Measurements from ENCODE around the gene ABO.
"Not testable (repeated sequence)": the region's sequence is repeated elsewhere in the genome, so short reads cannot be mapped to it uniquely, and the experiment has no call there.

The ABO gene

DNA sequence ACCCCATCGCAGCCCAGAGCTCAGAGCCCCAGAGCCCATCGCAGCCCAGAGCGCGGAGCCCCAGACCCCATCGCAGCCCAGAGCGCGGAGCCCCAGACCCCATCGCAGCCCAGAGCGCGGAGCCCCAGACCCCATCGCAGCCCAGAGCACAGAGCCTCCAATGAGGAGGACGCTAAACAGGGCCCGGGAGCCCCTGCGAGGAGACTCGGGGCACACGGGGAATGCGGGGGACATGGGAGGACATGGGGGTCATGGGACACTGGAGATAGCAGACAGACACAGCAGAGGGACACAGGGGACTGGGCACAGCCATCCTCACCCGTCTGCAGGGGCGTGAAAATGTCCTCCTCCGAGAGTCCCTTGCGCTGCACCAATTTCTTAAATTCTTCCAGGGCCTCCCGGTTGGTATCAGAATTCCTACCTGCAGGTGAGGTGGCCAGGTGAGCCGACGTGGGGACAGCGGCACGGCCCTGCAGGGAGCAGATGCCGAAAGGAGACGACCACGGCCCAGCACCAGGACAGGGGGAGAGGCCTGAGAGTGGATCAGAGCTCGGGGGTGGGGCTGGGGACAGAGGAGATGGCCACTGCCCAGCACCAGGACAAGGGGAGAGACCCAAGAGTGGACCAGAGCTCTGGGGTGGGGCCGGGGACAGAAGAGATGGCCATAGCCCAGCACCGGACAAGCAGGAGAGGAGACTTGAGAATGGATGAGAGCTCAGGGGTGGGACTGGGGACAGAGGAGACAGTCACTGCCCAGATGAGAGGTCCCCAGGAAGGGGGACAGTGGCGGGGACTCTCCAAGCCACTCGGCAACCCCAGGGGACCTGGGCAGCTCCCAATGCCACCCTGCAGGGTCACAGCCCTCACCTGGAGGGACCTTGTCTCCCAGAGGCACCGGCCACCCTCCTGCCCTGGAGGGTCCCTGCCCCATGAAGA is 68.7 kb downstream of the ABO start:
- H3K4me1 ChIP-seq (ENCODE audit: insufficient read depth, low read length, poor library complexity, severe bottlenecking), result no peaks in the 10 kb centered on the region

GRCh38 chr9:133205481-133205887 is 69.5 kb downstream of the ABO start:
- H3K4me1 ChIP-seq (ENCODE audit: insufficient read depth, low read length, poor library complexity, severe bottlenecking); H3K79me2 ChIP-seq (ENCODE audit: insufficient read depth, low read length); H3K9ac ChIP-seq (ENCODE audit: low read depth, low read length, poor library complexity, severe bottlenecking); H4K20me1 ChIP-seq (ENCODE audit: insufficient read depth, low read length, poor library complexity, severe bottlenecking); H2AFZ ChIP-seq (ENCODE audit: low read length); H3K4me3 ChIP-seq (ENCODE audit: low read length, poor library complexity, severe bottlenecking); H3K4me2 ChIP-seq (ENCODE audit: low read depth, low read length, poor library complexity, severe bottlenecking); H3K27me3 ChIP-seq (ENCODE audit: insufficient read depth, low read length, poor library complexity, severe bottlenecking); H3F3A ChIP-seq (ENCODE audit: low read depth); H3K9me3 ChIP-seq (ENCODE audit: insufficient read depth, low read depth, low read length); H3K9me2 ChIP-seq (replicated peaks; ENCODE audit: low read depth, low read length); H3K36me3 ChIP-seq (ENCODE audit: insufficient read depth, low read length): not testable (repeated sequence)

More for the DNA sequence above, 68.7 kb downstream of the ABO start:
- no peak overlapping the region for H3K9ac ChIP-seq (ENCODE audit: low read depth, low read length, poor library complexity, severe bottlenecking)
- no peak for TF ChIP-seq CTCF (conservative IDR thresholded peaks at IDR 0.05; ENCODE audit: low read length)
- no peak for TF ChIP-seq EZH2phosphoT487 (IDR thresholded peaks at IDR 0.05; ENCODE audit: borderline replicate concordance)
- no peaks in the 10 kb centered on the region for H3K9me3 ChIP-seq (ENCODE audit: insufficient read depth, low read depth, low read length)
- no peaks in the 10 kb centered on the region for H3K9me2 ChIP-seq (replicated peaks; ENCODE audit: low read depth, low read length)
- no peaks in the 10 kb centered on the region for H4K20me1 ChIP-seq (ENCODE audit: insufficient read depth, low read length, poor library complexity, severe bottlenecking)
- no peaks in the 10 kb centered on the region for H3K27me3 ChIP-seq (ENCODE audit: insufficient read depth, low read length, poor library complexity, severe bottlenecking)
- H3F3A ChIP-seq (ENCODE audit: low read depth), result no peaks in the 10 kb centered on the region
- H2AFZ ChIP-seq (ENCODE audit: low read length), result no peak overlapping the region
- H3K4me2 ChIP-seq (ENCODE audit: low read depth, low read length, poor library complexity, severe bottlenecking), result no peak overlapping the region
- no peaks in the 10 kb centered on the region for H3K79me2 ChIP-seq (ENCODE audit: insufficient read depth, low read length)
- no peak overlapping the region for H3K4me3 ChIP-seq (ENCODE audit: low read length, poor library complexity, severe bottlenecking)
- no peaks in the 10 kb centered on the region for H3K36me3 ChIP-seq (ENCODE audit: insufficient read depth, low read length)

All from Loucy (cell line).